ENCODE data around the gene EEF1G. TPM values are rescaled to one million over a fixed set of nuclear protein-coding genes. Genes with fewer than 3 reads are reported as not detected.

Gene EEF1G
- total and polyA plus RNA-seq, 9 of the 15 experiments (the other 6 are each of a cell fraction or from before 2014, with no cell fraction given): 985 to 2,349 (median 2,035) TPM

- TF ChIP-seq ZBTB9 (CRISPR knock-in tag; IDR thresholded peaks at IDR 0.05) (peak; percentile 15; the same call in 1 of the 2 replicates), CREM (IDR thresholded peaks at IDR 0.05; ENCODE audit: low read depth) (peak; percentile 66), PRPF4 (IDR thresholded peaks at IDR 0.05; ENCODE audit: insufficient read depth, low read depth, low read length, poor library complexity, severe bottlenecking) (no peak), ERF (CRISPR knock-in tag; IDR thresholded peaks at IDR 0.05) (0 out of 2 replicates have a peak, but pooled peaks have one; percentile 71), SMARCA5 (IDR thresholded peaks at IDR 0.05) (0 out of 2 replicates have a peak, but pooled peaks have one; percentile 70), MAX (CRISPR knock-in tag; IDR thresholded peaks at IDR 0.05) (peak; percentile 30), HMG20A (CRISPR knock-in tag; conservative IDR thresholded peaks at IDR 0.05) (no peak), MEF2A (IDR thresholded peaks at IDR 0.05; ENCODE audit: control insufficient read depth, low read depth, low read length) (no peak), BRCA1 (IDR thresholded peaks at IDR 0.05) (no peak), BRCA1 (CRISPR knock-in tag; IDR thresholded peaks at IDR 0.05) (no peak), PHF21A (IDR thresholded peaks at IDR 0.05; ENCODE audit: borderline replicate concordance, low read depth) (no peak), ZNF717 (CRISPR knock-in tag; IDR thresholded peaks at IDR 0.05) (no peak), ZBTB1 (CRISPR knock-in tag; IDR thresholded peaks at IDR 0.05; ENCODE audit: borderline replicate concordance, low read depth) (peak; percentile 43; the same call in 1 of the 2 replicates), CTCFL (IDR thresholded peaks at IDR 0.05; ENCODE audit: borderline replicate concordance, insufficient read depth, low read depth, low read length, poor library complexity, severe bottlenecking) (peak; percentile 18), JUN (IDR thresholded peaks at IDR 0.05; ENCODE audit: borderline replicate concordance, low read depth, low read length) (no peak; the same call in 1 of the 2 replicates), JUN (CRISPR knock-in tag; IDR thresholded peaks at IDR 0.05; ENCODE audit: borderline replicate concordance) (0 out of 2 replicates have a peak, but pooled peaks have one; percentile 62), THAP7 (CRISPR knock-in tag; IDR thresholded peaks at IDR 0.05) (no peak), CHD1 (IDR thresholded peaks at IDR 0.05; ENCODE audit: low read length) (no peak), ZFX (CRISPR knock-in tag; IDR thresholded peaks at IDR 0.05) (peak; percentile 54), POU5F1 (IDR thresholded peaks at IDR 0.05; ENCODE audit: borderline replicate concordance, low read depth, low read length, partially characterized antibody) (no peak)
Observed at GRCh38 chr11:62542750-62543567, 30.7 kb downstream of the EEF1G start (continued).

Measured in K562 (cell line).